ENCODE results near the gene SNX5. TPM values are rescaled to one million over a fixed set of nuclear protein-coding genes. Genes with fewer than 3 reads are reported as not detected.

SNX5 gene
- polyA plus RNA-seq, 1 donor from 2014 or later = 59.8 TPM

- Histone ChIP-seq H3K4me3 (ENCODE audit: low read length) (no peak overlapping the region), H3K27me3 (ENCODE audit: insufficient read depth, low read depth, low read length) (no peaks in the 10 kb centered on the region), H3K27ac (ENCODE audit: low read length) (no peak overlapping the region), H3K36me3 (ENCODE audit: insufficient read depth, low read length) (no peaks in the 10 kb centered on the region), H2AFZ (ENCODE audit: low read depth, low read length) (no peak overlapping the region), H3K9me3 (ENCODE audit: low read length) (no peaks in the 10 kb centered on the region), H3K9me2 (ENCODE audit: insufficient read depth, low read length) (no peaks in the 10 kb centered on the region), H3K9ac (ENCODE audit: low read length) (no peak overlapping the region), H3K79me2 (replicated peaks; ENCODE audit: insufficient read depth, low read length) (no peaks in the 10 kb centered on the region), H3K4me2 (ENCODE audit: low read length) (no peak overlapping the region), H3F3A (ENCODE audit: insufficient read depth, low read length, poor library complexity, severe bottlenecking) (no peaks in the 10 kb centered on the region), H4K20me1 (ENCODE audit: insufficient read depth) (no peaks in the 10 kb centered on the region)
- TF ChIP-seq TAF1 (IDR thresholded peaks at IDR 0.05; ENCODE audit: low read depth) (no peak), EP300 (conservative IDR thresholded peaks at IDR 0.05; ENCODE audit: poor library complexity, severe bottlenecking) (no peak), POLR2AphosphoS5 (IDR thresholded peaks at IDR 0.05) (no peak), SMC3 (conservative IDR thresholded peaks at IDR 0.05; ENCODE audit: poor library complexity) (no peak), MXI1 (conservative IDR thresholded peaks at IDR 0.05; ENCODE audit: poor library complexity, severe bottlenecking) (no peak), RAD21 (conservative IDR thresholded peaks at IDR 0.05) (no peak), EZH2 (IDR thresholded peaks at IDR 0.05; ENCODE audit: borderline replicate concordance, insufficient read depth, low read length, poor library complexity, severe bottlenecking) (no peak)
- TF ChIP-seq, protein P1, sequence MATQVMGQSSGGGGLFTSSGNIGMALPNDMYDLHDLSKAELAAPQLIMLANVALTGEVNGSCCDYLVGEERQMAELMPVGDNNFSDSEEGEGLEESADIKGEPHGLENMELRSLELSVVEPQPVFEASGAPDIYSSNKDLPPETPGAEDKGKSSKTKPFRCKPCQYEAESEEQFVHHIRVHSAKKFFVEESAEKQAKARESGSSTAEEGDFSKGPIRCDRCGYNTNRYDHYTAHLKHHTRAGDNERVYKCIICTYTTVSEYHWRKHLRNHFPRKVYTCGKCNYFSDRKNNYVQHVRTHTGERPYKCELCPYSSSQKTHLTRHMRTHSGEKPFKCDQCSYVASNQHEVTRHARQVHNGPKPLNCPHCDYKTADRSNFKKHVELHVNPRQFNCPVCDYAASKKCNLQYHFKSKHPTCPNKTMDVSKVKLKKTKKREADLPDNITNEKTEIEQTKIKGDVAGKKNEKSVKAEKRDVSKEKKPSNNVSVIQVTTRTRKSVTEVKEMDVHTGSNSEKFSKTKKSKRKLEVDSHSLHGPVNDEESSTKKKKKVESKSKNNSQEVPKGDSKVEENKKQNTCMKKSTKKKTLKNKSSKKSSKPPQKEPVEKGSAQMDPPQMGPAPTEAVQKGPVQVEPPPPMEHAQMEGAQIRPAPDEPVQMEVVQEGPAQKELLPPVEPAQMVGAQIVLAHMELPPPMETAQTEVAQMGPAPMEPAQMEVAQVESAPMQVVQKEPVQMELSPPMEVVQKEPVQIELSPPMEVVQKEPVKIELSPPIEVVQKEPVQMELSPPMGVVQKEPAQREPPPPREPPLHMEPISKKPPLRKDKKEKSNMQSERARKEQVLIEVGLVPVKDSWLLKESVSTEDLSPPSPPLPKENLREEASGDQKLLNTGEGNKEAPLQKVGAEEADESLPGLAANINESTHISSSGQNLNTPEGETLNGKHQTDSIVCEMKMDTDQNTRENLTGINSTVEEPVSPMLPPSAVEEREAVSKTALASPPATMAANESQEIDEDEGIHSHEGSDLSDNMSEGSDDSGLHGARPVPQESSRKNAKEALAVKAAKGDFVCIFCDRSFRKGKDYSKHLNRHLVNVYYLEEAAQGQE (IDR thresholded peaks at IDR 0.05; ENCODE audit: borderline replicate concordance) = no peak
- TF ChIP-seq, protein P2, sequence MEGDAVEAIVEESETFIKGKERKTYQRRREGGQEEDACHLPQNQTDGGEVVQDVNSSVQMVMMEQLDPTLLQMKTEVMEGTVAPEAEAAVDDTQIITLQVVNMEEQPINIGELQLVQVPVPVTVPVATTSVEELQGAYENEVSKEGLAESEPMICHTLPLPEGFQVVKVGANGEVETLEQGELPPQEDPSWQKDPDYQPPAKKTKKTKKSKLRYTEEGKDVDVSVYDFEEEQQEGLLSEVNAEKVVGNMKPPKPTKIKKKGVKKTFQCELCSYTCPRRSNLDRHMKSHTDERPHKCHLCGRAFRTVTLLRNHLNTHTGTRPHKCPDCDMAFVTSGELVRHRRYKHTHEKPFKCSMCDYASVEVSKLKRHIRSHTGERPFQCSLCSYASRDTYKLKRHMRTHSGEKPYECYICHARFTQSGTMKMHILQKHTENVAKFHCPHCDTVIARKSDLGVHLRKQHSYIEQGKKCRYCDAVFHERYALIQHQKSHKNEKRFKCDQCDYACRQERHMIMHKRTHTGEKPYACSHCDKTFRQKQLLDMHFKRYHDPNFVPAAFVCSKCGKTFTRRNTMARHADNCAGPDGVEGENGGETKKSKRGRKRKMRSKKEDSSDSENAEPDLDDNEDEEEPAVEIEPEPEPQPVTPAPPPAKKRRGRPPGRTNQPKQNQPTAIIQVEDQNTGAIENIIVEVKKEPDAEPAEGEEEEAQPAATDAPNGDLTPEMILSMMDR (IDR thresholded peaks at IDR 0.05; ENCODE audit: poor library complexity, severe bottlenecking) = no peak
Observed at GRCh38 chr20:17897566-17898307, 70.9 kb downstream of the SNX5 start.

DNA sequence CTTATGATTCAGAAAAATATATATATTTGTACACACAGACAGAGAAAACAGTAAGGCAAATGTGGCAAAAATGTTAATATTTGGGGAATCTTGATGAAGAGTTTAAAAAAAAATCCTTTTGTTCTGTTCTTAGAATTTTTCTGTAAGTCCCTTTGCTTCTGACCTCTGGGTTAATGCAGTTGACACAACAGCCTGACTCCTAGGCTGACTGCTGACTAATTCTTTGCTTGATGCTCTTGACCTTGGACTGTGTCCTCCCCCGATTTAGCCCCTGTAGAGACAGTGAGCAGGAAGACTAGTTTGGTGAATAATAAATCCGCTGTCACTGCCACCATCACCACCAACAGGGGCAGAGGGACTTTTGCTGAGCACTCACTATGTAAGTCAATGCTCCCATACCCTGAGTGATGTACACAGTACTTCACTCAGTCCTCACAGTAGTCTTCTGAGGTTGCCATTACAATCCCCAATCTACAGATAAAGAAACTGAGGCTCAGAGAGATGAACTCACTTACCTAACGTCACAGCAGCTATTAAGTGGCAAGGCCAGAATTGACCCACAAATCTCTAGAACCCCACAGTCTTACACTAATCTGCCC, 71.7 kb downstream of the SNX5 start:
- H3K79me2 ChIP-seq (replicated peaks; ENCODE audit: insufficient read depth, low read length) = no peaks in the 10 kb centered on the region
- H3K9me2 ChIP-seq (ENCODE audit: insufficient read depth, low read length) = no peaks in the 10 kb centered on the region
- H3K36me3 ChIP-seq (ENCODE audit: insufficient read depth, low read length) = no peaks in the 10 kb centered on the region
- no peak overlapping the region for H3K27ac ChIP-seq (ENCODE audit: low read length)
- H3K9ac ChIP-seq (ENCODE audit: low read length) = no peak overlapping the region
- no peaks in the 10 kb centered on the region for H3K27me3 ChIP-seq (ENCODE audit: insufficient read depth, low read depth, low read length)
- no peak overlapping the region for H3K4me2 ChIP-seq (ENCODE audit: low read length)
- peaks cover 2% of the 10 kb centered on the region for H3K9me3 ChIP-seq (ENCODE audit: low read length)
- H2AFZ ChIP-seq (ENCODE audit: low read depth, low read length) = no peak overlapping the region
- H3F3A ChIP-seq (ENCODE audit: insufficient read depth, low read length, poor library complexity, severe bottlenecking) = no peaks in the 10 kb centered on the region
- H3K4me3 ChIP-seq (ENCODE audit: low read length) = no peak overlapping the region
- H4K20me1 ChIP-seq (ENCODE audit: insufficient read depth) = no peaks in the 10 kb centered on the region
- TF ChIP-seq, protein P1 (IDR thresholded peaks at IDR 0.05; ENCODE audit: borderline replicate concordance) = no peak
- TF ChIP-seq SMC3 (conservative IDR thresholded peaks at IDR 0.05; ENCODE audit: poor library complexity) (no peak), EZH2 (IDR thresholded peaks at IDR 0.05; ENCODE audit: borderline replicate concordance, insufficient read depth, low read length, poor library complexity, severe bottlenecking) (no peak), MXI1 (conservative IDR thresholded peaks at IDR 0.05; ENCODE audit: poor library complexity, severe bottlenecking) (no peak), TAF1 (IDR thresholded peaks at IDR 0.05; ENCODE audit: low read depth) (no peak), RAD21 (conservative IDR thresholded peaks at IDR 0.05) (no peak), POLR2AphosphoS5 (IDR thresholded peaks at IDR 0.05) (no peak), EP300 (conservative IDR thresholded peaks at IDR 0.05; ENCODE audit: poor library complexity, severe bottlenecking) (no peak)
- TF ChIP-seq, protein P2 (IDR thresholded peaks at IDR 0.05; ENCODE audit: poor library complexity, severe bottlenecking) = no peak

Data from neural cell (in vitro differentiated cells).